Right cardiac atrium (tissue), 5 donors: ENCODE measurements around the gene CCDC107. TPM values are rescaled to one million over a fixed set of nuclear protein-coding genes. Genes with fewer than 3 reads are reported as not detected.

Experiments
- ATAC-seq, 2 donors: fragments of 200-7000 bp; cut with Tn5 transposase; one replicate each; pipeline versions ENCODE4 v1.8.0 to v1.9.1; 2020; ENCODE audit warnings: moderate library complexity in 2 of 2, mild to moderate bottlenecking in 1 of 2
- DNase-seq, 3 donors: peaks; one replicate each; pipeline ENCODE4 v3.0.0-alpha.2; 2020
- H3K27ac ChIP-seq: one replicate; pipeline ENCODE4 v1.5.1; 2013; ENCODE audit warnings: mild to moderate bottlenecking, low read length, control low read depth, moderate library complexity
- H3K27me3 ChIP-seq: one replicate; pipeline ENCODE4 v1.6.1; 2013; ENCODE audit not compliant: control insufficient read depth, insufficient read depth
- H3K4me1 ChIP-seq: one replicate; pipeline ENCODE4 v1.6.1; 2013; ENCODE audit warnings: low read length; ENCODE audit not compliant: control insufficient read depth, insufficient read depth
- H3K4me3 ChIP-seq: one replicate; pipeline ENCODE4 v1.5.1; 2013; ENCODE audit warnings: low read length, control low read depth
- H3K9me3 ChIP-seq: one replicate; pipeline ENCODE4 v1.6.1; 2013; ENCODE audit warnings: low read length; ENCODE audit not compliant: control insufficient read depth
- WGBS: extraction: QIAGEN DNeasy Blood & Tissue Kit; methylation state at CpG from one replicate; pipeline ENCODE4 v1.1.7; 2013; 5-methylcytosine and 5-hydroxymethylcytosine counted together
- intact Hi-C, 4 donors: fragments of 100-400 bp; cut with DNase I; formaldehyde crosslinking; loops; one replicate each; pipeline versions ENCODE4 v1.11.0 to v1.14.0; 2022 to 2023
- polyA plus RNA-seq: library from polyadenylated mRNA; stranded (reverse); fragments of 200-250 nt; gene quantifications from one replicate; pipeline ENCODE4 v1.2.3, GENCODE V29; 2013
- total RNA-seq, 4 donors: library from RNA; stranded (reverse); fragmentation: NEBNext Ultra II Directional; extraction: Animal tissue kit (Norgen Biotek cat#: 25700); gene quantifications; one replicate each; pipeline ENCODE4 v1.2.1, GENCODE V29; 2021
- donor health status: healthy with polysubstance abuse.
- donor health status: DM: no; HTN: yes; CAD: no.
- donor health status: DM: no; HTN: no; CAD: no.
- donor health status: DM: no; HTN: yes; CAD: no; lungs with severe emphysema.
- donor health status: DM: yes; HTN: yes; CAD: no.

The CCDC107 gene
- total and polyA plus RNA-seq, 5 donors: 54.7 to 75.0 (median 61.1) TPM

GRCh38 chr9:35661756-35662350, 3.8 kb downstream of the CCDC107 start:
- H3K4me1 ChIP-seq: no peaks in the 10 kb centered on the region
- no peaks in the 10 kb centered on the region for H3K9me3 ChIP-seq
- DNase-seq: no peak
- intact Hi-C loops: loop anchor here in 3 of 4 donors (5.0 to 10.0 kb wide), 3 partner anchors 35 to 70 kb away; partner anchors contain the start of genes CREB3 (in 2 of the 3) and TLN1 (in 2 of the 3)
- no peak overlapping the region for H3K4me3 ChIP-seq
- H3K27me3 ChIP-seq: no peaks in the 10 kb centered on the region
- WGBS: 69% methylated on average over 3 of the region's 3 CpGs
- peak overlapping the region; percentile 48 for H3K27ac ChIP-seq
- no peak for ATAC-seq

GRCh38 chr9:35662437-35662836, 4.3 kb downstream of the CCDC107 start:
- Histone ChIP-seq H3K27ac (no peak overlapping the region), H3K4me3 (no peak overlapping the region), H3K27me3 (no peaks in the 10 kb centered on the region), H3K4me1 (no peaks in the 10 kb centered on the region), H3K9me3 (no peaks in the 10 kb centered on the region)
- intact Hi-C loops: loop anchor here in 3 of 4 donors (5.0 to 10.0 kb wide), 3 partner anchors 35 to 70 kb away; partner anchors contain the start of genes CREB3 (in 2 of the 3) and TLN1 (in 2 of the 3)
- DNase-seq (no peak), ATAC-seq (no peak)
- 87% methylated on average over 7 of the region's 7 CpGs for WGBS

- peak; percentile 86 to 88 for ATAC-seq
- intact Hi-C loops: loop anchor here in 3 of 4 donors (5.0 to 10.0 kb wide), 3 partner anchors 32 to 68 kb away; partner anchors contain the start of genes CREB3 (in 2 of the 3) and TLN1 (in 2 of the 3)
- H3K27ac ChIP-seq: peak within 1 kb of the TSS; percentile 29
- H3K27me3 ChIP-seq: no peaks in the 10 kb centered on the region
- peak within 1 kb of the TSS; percentile 48 for H3K4me3 ChIP-seq
- peak; percentile 84 to 93 (median 93) for DNase-seq
- no peaks in the 10 kb centered on the region for H3K9me3 ChIP-seq
- 8% methylated on average over 58 of the region's 58 CpGs for WGBS
- H3K4me1 ChIP-seq: no peaks in the 10 kb centered on the region
These were observed 6.7 kb downstream of the CCDC107 start, which contains the start of gene ARHGEF39 for GRCh38 chr9:35664531-35665470. Gene ARHGEF39 (minus strand): TSS chr9:35665195. CDS start chr9:35665169, 26 bp downstream.

GRCh38 chr9:35665471-35665818, 7.4 kb downstream of the CCDC107 start:
- ATAC-seq (no peak), DNase-seq (no peak)
- H3K4me3 ChIP-seq: peak overlapping the region; percentile 48
- peak overlapping the region; percentile 26 for H3K27ac ChIP-seq
- no peaks in the 10 kb centered on the region for H3K9me3 ChIP-seq
- intact Hi-C loops: loop anchor here in 1 of 4 donors (10.0 kb wide), 1 partner anchor 59 kb away; no protein-coding TSS in a partner anchor
- H3K27me3 ChIP-seq: no peaks in the 10 kb centered on the region
- H3K4me1 ChIP-seq: no peaks in the 10 kb centered on the region
- WGBS: 29% methylated on average over 5 of the region's 5 CpGs

GRCh38 chr9:35666045-35666444, 8.0 kb downstream of the CCDC107 start:
- Histone ChIP-seq H3K9me3 (no peaks in the 10 kb centered on the region), H3K27me3 (no peaks in the 10 kb centered on the region), H3K4me3 (no peak overlapping the region), H3K27ac (no peak overlapping the region), H3K4me1 (no peaks in the 10 kb centered on the region)
- WGBS: 60% methylated on average over 1 of the region's 1 CpG
- DNase-seq (no peak), ATAC-seq (no peak)
- intact Hi-C loops: loop anchor here in 1 of 4 donors (10.0 kb wide), 1 partner anchor 59 kb away; no protein-coding TSS in a partner anchor

- no peaks in the 10 kb centered on the region for H3K9me3 ChIP-seq
- H3K27me3 ChIP-seq: no peaks in the 10 kb centered on the region
- H3K27ac ChIP-seq: no peak overlapping the region
- intact Hi-C loops: loop anchor here in 1 of 4 donors (10.0 kb wide), 1 partner anchor 58 kb away; no protein-coding TSS in a partner anchor
- no peak for ATAC-seq
- WGBS: 90% methylated on average over 5 of the region's 5 CpGs
- no peak overlapping the region for H3K4me3 ChIP-seq
- DNase-seq: no peak
- H3K4me1 ChIP-seq: no peaks in the 10 kb centered on the region
These were observed 8.5 kb downstream of the CCDC107 start for GRCh38 chr9:35666549-35666948.

GRCh38 chr9:35667939-35668338, 9.8 kb downstream of the CCDC107 start:
- Histone ChIP-seq H3K9me3 (no peaks in the 10 kb centered on the region), H3K27me3 (no peaks in the 10 kb centered on the region), H3K27ac (no peak overlapping the region), H3K4me1 (no peaks in the 10 kb centered on the region), H3K4me3 (no peak overlapping the region)
- intact Hi-C loops: loop anchor here in 1 of 4 donors (10.0 kb wide), 1 partner anchor 57 kb away; no protein-coding TSS in a partner anchor
- DNase-seq (no peak), ATAC-seq (no peak)
- 97% methylated on average over 3 of the region's 3 CpGs for WGBS

- Histone ChIP-seq H3K9me3 (no peaks in the 10 kb centered on the region), H3K4me3 (no peak overlapping the region), H3K27ac (no peak overlapping the region), H3K4me1 (no peaks in the 10 kb centered on the region), H3K27me3 (no peaks in the 10 kb centered on the region)
- WGBS: 74% methylated on average over 6 of the region's 6 CpGs
- intact Hi-C loops: loop anchor here in 1 of 4 donors (10.0 kb wide), 1 partner anchor 55 kb away; no protein-coding TSS in a partner anchor
- DNase-seq (no peak), ATAC-seq (no peak)
These were observed 11.4 kb downstream of the CCDC107 start for GRCh38 chr9:35669331-35670145.

- Histone ChIP-seq H3K9me3 (no peaks in the 10 kb centered on the region), H3K27me3 (no peaks in the 10 kb centered on the region), H3K4me3 (no peak within 1 kb of the TSS), H3K4me1 (peaks cover 6% of the 10 kb centered on the region), H3K27ac (no peak within 1 kb of the TSS)
- intact Hi-C loops: no loop called here
- peak in 1 of 3 donors; percentile 55 for DNase-seq
- ATAC-seq: peak; percentile 36 to 46
- WGBS: 55% methylated on average over 10 of the region's 10 CpGs
These were observed 15.3 kb downstream of the CCDC107 start, which contains the start of gene CA9 for GRCh38 chr9:35673132-35674024. Gene CA9 (plus strand): TSS chr9:35673928. CDS start chr9:35673960, 32 bp downstream.
